Measurements from ENCODE around the gene CHST5.

GRCh38 chr16:75506107-75506506, 29.8 kb downstream of the CHST5 start:
- TF ChIP-seq CTCF (conservative IDR thresholded peaks at IDR 0.05; ENCODE audit: low read depth, low read length) (no peak), EZH2 (IDR thresholded peaks at IDR 0.05; ENCODE audit: borderline replicate concordance, low read depth, low read length, poor library complexity, severe bottlenecking) (no peak)
